Natural killer cell treated with Interleukin-12 subunit alpha and Interleukin-12 subunit beta and Interleukin-15 and Interleukin-18, amount 100 ng/mL, for 72 hours (primary cell): ENCODE data around the gene GOLT1A. TPM values are rescaled to one million over a fixed set of nuclear protein-coding genes. Genes with fewer than 3 reads are reported as not detected.

Experiments used
- ATAC-seq, 2 donors: fragments of 150-1000 bp; cut with Tn5 transposase in 1 of 2; sonication (Bioruptor Pico), chemical (Tn5 transposase) in 1 of 2; 2 replicates each; pipeline ENCODE4 v1.10.0; 2021
- DNase-seq: peaks from one replicate; pipeline ENCODE4 v3.0.0; 2022; ENCODE audit warnings: low spot score
- H3K27ac Mint-ChIP-seq, 2 donors: 1 replicate in 1 of 2; 2 replicates in 1 of 2; pipeline ENCODE4 v1.8.0; 2022; ENCODE audit warnings: mixed read lengths in 2 of 2, mild to moderate bottlenecking in 1 of 2, moderate library complexity in 1 of 2
- H3K27me3 Mint-ChIP-seq, 2 donors: 1 replicate in 1 of 2; 2 replicates in 1 of 2; pipeline ENCODE4 v1.8.0; 2022; ENCODE audit warnings: mixed read lengths in 2 of 2
- H3K36me3 Mint-ChIP-seq: one replicate; pipeline ENCODE4 v1.8.0; 2022; ENCODE audit warnings: mixed read lengths
- H3K4me1 Mint-ChIP-seq, 2 donors: 1 replicate in 1 of 2; 2 replicates in 1 of 2; pipeline ENCODE4 v1.8.0; 2022; ENCODE audit warnings: low read depth in 2 of 2, mixed read lengths in 2 of 2, mild to moderate bottlenecking in 1 of 2
- H3K4me3 Mint-ChIP-seq: one replicate; pipeline ENCODE4 v1.8.0; 2022; ENCODE audit warnings: mixed read lengths
- H3K9me3 Mint-ChIP-seq: 2 replicates; pipeline ENCODE4 v1.8.0; 2022; ENCODE audit warnings: mixed read lengths
- total RNA-seq, 2 donors: library from RNA; stranded (reverse); gene quantifications; one replicate each; pipeline ENCODE4 v1.2.3, GENCODE V29; 2022

The GOLT1A gene
- total RNA-seq, 2 donors from 2014 or later, result not detected

DNA sequence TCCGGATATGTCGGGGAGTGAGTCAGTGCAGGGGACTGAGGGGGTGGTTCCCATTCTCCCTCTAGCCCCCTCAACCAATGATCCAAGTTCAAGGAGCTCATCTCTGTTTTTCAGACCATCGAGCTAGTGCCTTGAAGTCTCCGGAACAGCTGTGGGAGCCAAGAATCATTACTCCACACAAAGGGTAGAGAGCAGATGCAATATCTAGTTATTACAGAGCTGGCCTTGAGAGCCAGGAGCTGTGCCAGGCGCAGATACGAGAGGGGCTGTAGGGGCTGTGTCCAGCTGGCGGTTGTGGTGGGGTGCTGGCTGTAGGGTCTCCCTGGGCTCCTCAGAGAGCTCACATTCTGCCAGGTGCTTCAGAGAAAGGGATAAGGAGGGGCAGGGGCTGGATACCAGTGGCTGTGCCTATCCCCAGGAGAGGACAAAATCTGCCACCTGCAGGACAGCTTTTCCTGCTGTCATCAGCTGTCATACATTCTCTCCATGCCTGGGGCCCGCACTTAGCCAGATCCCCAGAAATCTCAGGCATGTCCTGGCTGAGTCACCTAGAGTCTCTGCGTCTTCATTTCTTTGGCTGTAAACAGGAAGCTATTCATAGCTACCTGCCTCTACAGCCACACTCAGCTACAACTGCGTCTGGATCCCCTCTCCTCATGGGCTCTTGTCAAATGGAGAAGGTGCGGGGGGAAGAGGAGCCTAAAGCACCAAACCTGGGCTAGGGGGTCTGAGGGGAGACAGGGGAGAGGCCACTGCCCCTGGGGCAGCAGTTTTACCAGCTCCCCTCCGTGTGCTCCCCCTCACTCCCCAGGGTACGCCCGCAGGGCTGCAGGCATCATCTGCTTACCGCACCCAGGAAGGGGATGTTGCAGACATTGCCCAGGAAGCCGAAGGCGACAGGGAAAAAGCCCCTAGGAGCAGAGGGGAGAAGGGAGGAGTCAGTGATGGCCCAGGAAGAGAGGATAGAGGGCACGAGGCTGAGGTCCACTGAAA lies 15.1 kb downstream of the GOLT1A start:
- no peak for ATAC-seq
- Mint-ChIP-seq H3K4me3 (no peak overlapping the region), H3K4me1 (peaks cover 6% of the 10 kb centered on the region in 2 donors), H3K36me3 (no peaks in the 10 kb centered on the region), H3K27ac (no peak overlapping the region), H3K9me3 (no peaks in the 10 kb centered on the region), H3K27me3 (peaks cover 3 to 13% of the 10 kb centered on the region in 2 donors)
- DNase-seq, result no peak

DNA sequence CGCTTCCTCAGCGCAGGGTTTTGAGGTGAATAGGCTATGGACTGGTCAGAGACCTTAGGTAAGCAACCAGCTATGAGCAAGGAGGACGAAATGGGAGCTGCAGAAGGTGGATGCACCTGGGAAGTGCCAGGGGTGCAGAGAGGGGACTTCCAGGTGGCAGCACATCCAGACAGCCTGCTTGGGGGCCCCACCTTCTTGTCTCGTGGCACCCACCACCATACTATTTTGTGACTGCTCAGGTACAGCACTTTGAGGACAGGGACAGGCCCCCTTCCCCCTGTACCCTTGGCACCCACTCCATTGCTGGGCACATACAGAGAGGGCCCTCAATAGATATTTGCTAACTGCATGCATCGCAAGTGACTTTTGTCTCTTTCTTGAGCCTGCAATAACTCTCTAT lies 16.7 kb downstream of the GOLT1A start:
- H3K4me1 Mint-ChIP-seq, result peaks cover 6% of the 10 kb centered on the region in 2 donors

DNA sequence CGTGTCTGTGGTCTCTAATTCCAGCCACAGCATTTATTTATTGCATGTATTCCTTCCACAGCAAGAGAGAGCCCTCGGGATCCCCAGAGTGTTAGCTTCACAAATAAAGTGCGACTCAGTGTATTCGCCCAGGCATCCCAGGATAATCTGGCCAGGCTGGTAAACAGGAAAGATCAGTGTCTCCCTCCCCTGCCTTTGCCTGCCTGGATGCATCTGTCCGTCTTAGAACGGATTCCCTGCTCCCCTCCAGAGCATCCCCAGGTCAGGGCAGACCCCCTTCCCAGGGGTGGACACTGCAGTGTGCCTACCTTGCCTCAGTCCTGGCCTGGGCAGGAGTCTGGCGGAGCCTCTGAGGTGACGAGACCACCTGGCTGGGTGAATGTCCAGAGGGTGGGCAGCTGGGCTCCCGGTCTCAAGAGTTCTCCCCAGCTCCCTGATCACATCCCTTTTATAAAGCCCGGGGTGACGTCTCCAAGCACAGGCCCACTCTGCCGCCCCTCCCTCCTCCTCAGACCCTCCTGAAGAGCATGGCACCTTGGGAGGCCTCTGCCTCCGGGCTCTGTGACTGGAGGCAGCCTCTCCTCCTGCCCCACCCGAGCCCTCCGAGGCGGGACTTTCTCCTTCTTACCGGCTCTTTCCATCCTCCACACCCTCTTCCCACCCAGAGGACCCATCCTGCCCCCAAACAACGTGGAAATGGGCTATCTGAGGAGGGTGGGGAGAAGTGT lies 17.6 kb downstream of the GOLT1A start, which contains the start of gene KISS1:
KISS1 (minus strand) TSS at position 424 of the 728 bp plus-strand sequence. CDS start 3,615 bp downstream, outside the sequence.
- Mint-ChIP-seq H3K4me3 (no peak within 1 kb of the TSS), H3K27ac (no peak within 1 kb of the TSS), H3K4me1 (peaks cover 6% of the 10 kb centered on the region in 2 donors), H3K27me3 (peaks cover 11 to 14% of the 10 kb centered on the region in 2 donors), H3K36me3 (no peaks in the 10 kb centered on the region), H3K9me3 (no peaks in the 10 kb centered on the region)
- DNase-seq (no peak), ATAC-seq (no peak)

More for the DNA sequence above, 16.7 kb downstream of the GOLT1A start:
- Mint-ChIP-seq H3K27me3 (peaks cover 8 to 12% of the 10 kb centered on the region in 2 donors), H3K27ac (no peak overlapping the region), H3K4me3 (no peak overlapping the region), H3K9me3 (no peaks in the 10 kb centered on the region), H3K36me3 (no peaks in the 10 kb centered on the region)
- DNase-seq (no peak), ATAC-seq (peak in 1 of 2 donors; percentile 3)

DNA sequence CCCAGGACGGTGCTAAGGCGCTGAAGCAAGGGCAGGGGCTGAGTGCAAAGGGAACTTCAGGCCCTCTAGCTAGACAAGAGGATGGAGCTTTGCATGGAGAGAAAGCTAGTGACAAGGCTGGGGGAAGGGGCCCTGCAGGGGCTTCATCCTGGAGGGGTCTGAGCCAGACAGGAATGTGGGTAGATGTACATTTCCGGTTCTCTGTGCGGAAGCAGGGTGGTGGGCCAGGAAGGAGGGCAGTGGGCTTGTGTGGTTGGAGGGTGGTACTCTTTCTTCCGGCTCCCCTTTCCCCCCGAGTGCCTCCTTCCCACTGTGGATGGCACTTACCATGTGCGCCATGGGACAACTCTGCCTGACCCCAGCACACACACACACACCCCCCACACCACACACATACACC lies 19.0 kb downstream of the GOLT1A start:
- Mint-ChIP-seq H3K27ac (no peak overlapping the region), H3K27me3 (peaks cover 14 to 26% of the 10 kb centered on the region in 2 donors)

DNA sequence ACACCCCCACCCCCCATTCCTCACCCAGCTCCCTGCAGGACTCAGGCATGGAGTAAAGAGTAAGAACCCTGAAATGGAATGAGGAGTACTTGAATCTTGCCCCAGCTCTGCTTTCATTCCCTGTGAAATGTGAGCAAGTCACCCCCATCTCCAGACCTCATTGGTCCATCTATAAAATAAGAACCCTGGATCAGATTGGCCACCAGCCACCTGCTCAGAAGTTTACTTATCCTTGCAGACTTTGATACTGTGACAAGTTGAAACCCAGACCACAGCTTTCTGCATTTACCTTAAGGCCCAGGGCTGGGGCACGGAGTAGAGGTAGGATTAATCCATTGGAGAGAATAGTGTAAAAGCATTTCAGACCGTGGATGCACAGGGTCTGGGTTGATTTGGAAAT lies 19.7 kb downstream of the GOLT1A start:
- Mint-ChIP-seq H3K36me3 (no peaks in the 10 kb centered on the region), H3K27ac (no peak overlapping the region), H3K4me1 (peaks cover 6 to 13% of the 10 kb centered on the region in 2 donors), H3K27me3 (peaks cover 17 to 32% of the 10 kb centered on the region in 2 donors), H3K4me3 (no peak overlapping the region), H3K9me3 (no peaks in the 10 kb centered on the region)
- DNase-seq, result no peak
- ATAC-seq, result no peak

More for the DNA sequence above, 19.0 kb downstream of the GOLT1A start:
- DNase-seq, result no peak
- ATAC-seq, result no peak
- no peak overlapping the region for H3K4me3 Mint-ChIP-seq
- no peaks in the 10 kb centered on the region for H3K36me3 Mint-ChIP-seq
- H3K9me3 Mint-ChIP-seq, result no peaks in the 10 kb centered on the region
- H3K4me1 Mint-ChIP-seq, result peaks cover 6 to 9% of the 10 kb centered on the region in 2 donors

DNA sequence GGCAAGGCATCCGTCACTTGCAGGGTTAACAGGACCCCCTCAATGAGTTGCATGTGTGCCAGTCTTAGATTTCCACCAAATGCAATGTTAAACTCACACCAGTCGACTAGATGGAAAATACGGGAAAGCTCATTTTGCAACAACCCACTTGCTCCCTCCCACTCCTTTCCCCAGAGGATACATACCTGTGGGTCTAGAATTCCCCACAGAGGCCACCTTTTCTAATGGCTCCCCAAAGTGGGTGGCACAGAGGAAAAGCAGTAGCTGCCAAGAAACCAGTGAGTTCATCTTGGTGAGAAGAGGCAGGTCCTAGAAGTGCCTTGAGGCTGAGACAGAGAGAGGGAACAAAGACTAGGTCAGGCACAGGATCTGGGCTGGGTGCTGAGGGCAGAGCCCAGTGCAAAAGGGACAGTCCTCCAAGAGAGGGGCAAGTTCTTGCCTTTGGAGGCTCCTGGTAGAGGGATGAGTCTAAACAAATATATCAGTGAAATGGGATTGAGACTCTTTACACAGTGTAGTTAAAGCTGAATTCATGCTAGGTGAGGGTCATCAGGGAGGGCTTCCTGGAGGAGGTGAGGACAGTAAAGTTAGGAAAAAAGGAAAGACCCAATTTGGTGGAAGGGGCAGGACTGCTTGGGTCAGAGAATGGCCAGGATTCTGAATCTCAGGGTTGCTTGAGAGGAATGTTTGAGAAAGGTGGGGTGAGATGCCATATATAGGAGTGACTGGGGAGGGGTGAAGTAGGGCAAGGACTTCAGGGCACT lies 21.0 kb downstream of the GOLT1A start:
- no peak overlapping the region for H3K27ac Mint-ChIP-seq
- peaks cover 6 to 19% of the 10 kb centered on the region in 2 donors for H3K4me1 Mint-ChIP-seq
- DNase-seq, result no peak
- no peaks in the 10 kb centered on the region for H3K9me3 Mint-ChIP-seq
- ATAC-seq, result no peak
- no peak overlapping the region for H3K4me3 Mint-ChIP-seq
- peaks cover 24 to 41% of the 10 kb centered on the region in 2 donors for H3K27me3 Mint-ChIP-seq
- no peaks in the 10 kb centered on the region for H3K36me3 Mint-ChIP-seq

DNA sequence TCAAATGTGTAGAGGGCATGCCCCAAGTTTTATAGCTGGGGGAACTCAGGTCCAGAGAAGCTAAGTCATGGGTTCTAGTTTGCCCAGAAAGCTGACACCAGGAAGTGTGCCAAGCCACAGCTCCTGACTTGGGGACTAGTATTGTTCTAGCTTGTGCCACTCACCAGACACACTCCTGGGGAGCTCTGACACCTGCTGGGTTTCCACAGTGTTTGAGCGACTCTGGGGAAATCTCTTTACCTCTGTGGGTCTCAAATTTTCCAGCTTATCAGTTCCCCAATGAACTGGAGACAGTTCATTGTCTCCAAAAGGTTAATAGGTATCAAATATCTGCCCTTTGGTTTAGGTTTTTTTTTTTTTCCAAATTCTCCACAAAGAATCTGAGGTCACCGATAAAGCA lies 21.7 kb downstream of the GOLT1A start:
- ATAC-seq (no peak), DNase-seq (no peak)
- peaks cover 32 to 44% of the 10 kb centered on the region in 2 donors for H3K27me3 Mint-ChIP-seq
- peaks cover 6 to 19% of the 10 kb centered on the region in 2 donors for H3K4me1 Mint-ChIP-seq
- no peak overlapping the region for H3K4me3 Mint-ChIP-seq
- H3K9me3 Mint-ChIP-seq, result no peaks in the 10 kb centered on the region
- H3K27ac Mint-ChIP-seq, result no peak overlapping the region
- no peaks in the 10 kb centered on the region for H3K36me3 Mint-ChIP-seq

DNA sequence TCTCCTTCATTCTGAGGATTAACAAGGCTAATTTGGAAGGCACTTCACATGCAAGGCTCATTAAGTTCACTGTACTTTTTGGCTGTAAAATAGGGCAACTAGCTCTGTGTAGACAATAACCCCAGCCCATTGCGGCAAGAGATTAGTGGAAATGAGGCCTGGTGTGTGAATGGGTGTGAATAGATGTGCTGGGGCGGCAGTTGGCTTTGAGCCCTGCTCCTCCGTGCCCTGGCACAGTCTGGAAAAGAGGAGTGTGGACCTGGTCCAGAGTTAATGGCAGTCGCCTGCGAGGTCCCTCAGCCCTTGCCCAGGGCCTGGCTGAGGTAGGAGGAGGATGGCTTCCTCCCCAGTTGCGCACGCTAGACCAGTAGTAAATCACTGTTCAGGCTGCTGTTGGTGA lies 22.3 kb downstream of the GOLT1A start:
- H3K27me3 Mint-ChIP-seq, result peaks cover 36 to 49% of the 10 kb centered on the region in 2 donors
- no peaks in the 10 kb centered on the region for H3K36me3 Mint-ChIP-seq
- no peak overlapping the region for H3K27ac Mint-ChIP-seq
- peaks cover 6 to 19% of the 10 kb centered on the region in 2 donors for H3K4me1 Mint-ChIP-seq
- ATAC-seq (no peak), DNase-seq (no peak)
- H3K4me3 Mint-ChIP-seq, result no peak overlapping the region
- H3K9me3 Mint-ChIP-seq, result no peaks in the 10 kb centered on the region

DNA sequence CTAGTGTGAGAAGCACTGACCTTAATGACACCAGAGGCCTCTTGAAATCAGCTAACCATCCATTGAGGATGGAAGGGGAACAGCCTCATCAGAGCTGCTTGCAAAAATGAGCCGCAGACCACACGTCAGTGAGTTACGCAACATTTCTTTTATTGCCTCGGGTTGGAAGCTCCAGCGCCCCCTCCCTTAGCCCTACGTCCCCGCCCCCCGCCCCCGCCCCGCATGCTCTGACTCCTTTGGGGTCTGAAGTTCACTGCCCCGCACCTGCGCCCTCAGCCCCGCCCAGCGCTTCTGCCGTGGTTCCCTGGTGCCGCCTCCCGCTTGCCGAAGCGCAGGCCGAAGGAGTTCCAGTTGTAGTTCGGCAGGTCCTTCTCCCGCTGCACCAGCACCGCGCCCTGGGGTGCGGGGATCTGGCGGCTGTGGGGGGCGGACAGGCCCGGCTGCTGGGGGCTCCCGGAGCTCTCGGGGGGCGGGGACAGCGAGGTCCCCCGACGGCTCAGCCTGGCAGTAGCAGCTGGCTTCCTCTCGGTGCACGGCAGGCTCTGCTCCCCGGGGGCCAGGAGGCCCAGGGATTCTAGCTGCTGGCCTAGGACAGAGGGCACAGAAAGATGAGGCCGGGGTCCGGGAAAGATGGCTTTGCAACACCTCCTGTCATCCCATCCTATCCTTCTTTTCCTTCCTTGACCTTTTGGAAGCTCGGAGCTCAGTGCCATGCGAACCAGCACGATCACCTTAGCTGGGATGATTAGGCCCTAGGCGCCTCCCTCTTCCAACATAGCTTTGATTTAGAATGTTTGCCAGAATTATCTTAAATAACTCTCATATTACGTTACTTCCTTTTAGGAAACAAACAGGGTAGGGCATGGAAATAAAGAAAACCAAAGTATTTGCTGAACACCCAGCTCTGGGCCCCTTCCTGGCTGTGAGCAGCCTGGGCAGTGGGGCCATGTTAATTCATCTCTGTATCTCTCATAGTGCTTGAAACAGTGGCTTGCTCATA lies 23.3 kb downstream of the GOLT1A start:
- DNase-seq, result no peak
- H3K27me3 Mint-ChIP-seq, result peaks cover 36 to 49% of the 10 kb centered on the region in 2 donors
- peak overlapping the region; percentile 6 for H3K4me3 Mint-ChIP-seq
- H3K9me3 Mint-ChIP-seq, result no peaks in the 10 kb centered on the region
- peaks cover 6 to 19% of the 10 kb centered on the region in 2 donors for H3K4me1 Mint-ChIP-seq
- no peak overlapping the region for H3K27ac Mint-ChIP-seq
- peak; percentile 22 to 62 for ATAC-seq
- H3K36me3 Mint-ChIP-seq, result no peaks in the 10 kb centered on the region

DNA sequence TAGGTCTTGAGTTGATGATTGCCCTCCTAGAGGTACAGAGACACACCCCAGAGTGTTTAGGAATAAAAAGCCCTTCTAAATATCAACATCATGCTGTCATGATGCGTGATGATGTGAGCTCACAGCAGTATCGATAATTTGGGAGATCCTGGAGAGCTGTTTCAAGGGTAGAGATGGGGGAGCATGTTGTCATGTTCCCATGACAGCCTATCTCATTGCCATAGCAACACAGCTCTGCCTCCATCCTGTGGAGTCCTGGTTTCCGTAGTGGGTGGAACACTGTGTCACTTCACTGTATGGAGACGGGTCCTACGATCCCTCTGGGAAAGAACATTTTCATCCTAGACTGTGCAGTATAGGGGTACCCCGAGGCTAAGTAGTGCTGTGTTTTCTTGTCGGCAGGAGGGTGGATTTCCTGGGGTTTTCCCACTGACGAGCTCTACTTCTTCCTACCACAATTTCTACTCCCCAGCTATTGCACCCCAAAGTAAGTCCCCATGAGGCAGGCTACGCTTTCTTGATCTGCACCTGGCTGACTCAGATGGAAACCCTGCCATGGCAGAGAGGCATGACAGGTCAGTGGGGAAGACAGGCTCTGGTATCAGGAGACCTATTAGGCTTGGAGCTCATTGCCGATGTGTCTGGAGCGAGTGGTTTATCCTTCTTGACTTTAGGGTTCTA lies 24.7 kb downstream of the GOLT1A start:
- ATAC-seq (no peak), DNase-seq (no peak)
- Mint-ChIP-seq H3K4me1 (peaks cover 0 to 14% of the 10 kb centered on the region in 2 donors), H3K4me3 (no peak overlapping the region), H3K36me3 (no peaks in the 10 kb centered on the region), H3K9me3 (no peaks in the 10 kb centered on the region), H3K27ac (no peak overlapping the region), H3K27me3 (peaks cover 39 to 59% of the 10 kb centered on the region in 2 donors)

DNA sequence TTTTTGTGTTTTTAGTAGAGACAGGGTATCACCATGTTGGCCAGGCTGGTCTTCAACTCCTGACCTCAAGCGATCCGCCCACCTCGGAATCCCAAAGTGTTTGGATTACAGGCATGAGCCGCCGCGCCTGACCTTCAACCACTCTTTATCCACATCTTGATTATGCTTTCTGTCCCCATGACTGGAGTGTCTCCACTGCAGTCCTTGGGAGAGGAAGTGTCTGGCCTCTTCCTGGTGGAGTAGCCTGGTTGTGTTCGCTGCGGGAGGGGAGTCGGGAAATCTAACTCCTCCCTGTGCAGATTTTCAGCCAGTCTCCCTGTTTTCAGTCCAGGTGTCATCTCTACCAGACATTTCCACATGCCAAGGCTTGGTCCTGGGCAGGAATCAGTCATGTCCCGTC lies 27.2 kb downstream of the GOLT1A start:
- Mint-ChIP-seq H3K36me3 (no peaks in the 10 kb centered on the region), H3K4me3 (no peak overlapping the region), H3K27me3 (peaks cover 37 to 49% of the 10 kb centered on the region in 2 donors), H3K4me1 (peaks cover 0 to 14% of the 10 kb centered on the region in 2 donors), H3K9me3 (no peaks in the 10 kb centered on the region), H3K27ac (no peak overlapping the region)
- no peak for ATAC-seq
- DNase-seq, result no peak

DNA sequence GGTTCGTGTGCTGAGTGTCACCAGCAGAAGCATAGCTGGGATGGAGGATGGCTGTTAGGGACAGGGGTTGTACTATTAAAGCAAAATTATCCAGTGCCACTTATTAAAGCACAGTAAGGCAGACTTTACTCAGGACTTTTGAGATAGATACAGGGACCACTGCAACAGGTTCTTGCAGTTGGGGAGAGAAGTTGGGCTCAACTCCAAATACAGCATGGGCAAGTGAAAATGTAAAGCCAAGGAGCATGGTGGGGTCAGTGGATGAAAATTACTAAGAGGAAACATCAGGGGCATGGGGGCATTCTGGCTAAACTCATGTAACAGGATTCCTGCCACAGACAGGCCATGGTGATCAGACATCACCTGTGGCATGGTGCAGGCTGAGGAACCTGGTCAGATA lies 32.7 kb downstream of the GOLT1A start:
- Mint-ChIP-seq H3K4me1 (no peaks in the 10 kb centered on the region), H3K36me3 (no peaks in the 10 kb centered on the region), H3K27me3 (peaks cover 9 to 10% of the 10 kb centered on the region in 2 donors), H3K4me3 (no peak overlapping the region), H3K27ac (no peak overlapping the region), H3K9me3 (no peaks in the 10 kb centered on the region)
- DNase-seq (peak; percentile 20), ATAC-seq (no peak)
